GM23248 (cell line): ENCODE measurements around the gene ETV7.

Experiments
- EZH2 ChIP-seq: fragments of 200-600 bp; sonication (generic); IDR thresholded peaks from 2 replicates; pipeline ENCODE4 v1.6.1; 2018; ENCODE audit warnings: antibody characterized with exemption, mild to moderate bottlenecking; ENCODE audit not compliant: insufficient read depth, poor library complexity, severe bottlenecking
- EZH2phosphoT487 ChIP-seq: fragments of 200-600 bp; sonication (generic); IDR thresholded peaks from 2 replicates; pipeline ENCODE4 v1.6.1; 2018; ENCODE audit warnings: antibody characterized with exemption, moderate library complexity, mild to moderate bottlenecking, low read depth; ENCODE audit not compliant: insufficient read depth

GRCh38 chr6:36331381-36331780, 56.1 kb downstream of the ETV7 start:
- TF ChIP-seq EZH2 (no peak), EZH2phosphoT487 (no peak)
